ENCODE measurements around the gene KCTD3. TPM values are rescaled to one million over a fixed set of nuclear protein-coding genes. Genes with fewer than 3 reads are reported as not detected.

The KCTD3 gene
- total RNA-seq, 1 experiment from 2014 or later = 39.3 TPM

DNA sequence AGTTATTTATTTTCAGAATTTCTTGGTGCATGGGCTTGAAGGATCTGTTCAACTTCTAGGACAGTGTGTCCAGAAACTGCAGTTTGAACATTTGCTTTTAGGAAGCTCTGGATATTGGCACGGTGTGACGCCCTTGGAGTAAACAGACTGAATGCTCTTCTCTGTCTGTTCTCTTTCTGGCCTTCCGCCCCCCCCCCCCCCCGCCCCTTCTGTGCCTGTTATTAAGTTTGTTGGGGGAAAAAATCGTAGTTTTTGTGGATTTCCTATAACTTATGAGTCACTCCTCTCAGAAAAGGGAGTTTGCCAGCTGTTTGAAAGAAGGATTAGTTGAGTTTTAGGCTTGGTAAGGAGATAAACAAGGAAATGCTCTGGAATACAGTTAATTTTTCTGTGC lies 1.2 kb downstream of the KCTD3 start:
- Histone ChIP-seq H2AK5ac (ENCODE audit: insufficient read length, low read length) (no peak overlapping the region), H4K20me1 (ENCODE audit: control insufficient read depth, insufficient read depth, insufficient read length) (no peaks in the 10 kb centered on the region), H3K4ac (ENCODE audit: low read depth, low read length) (no peak overlapping the region), H2BK15ac (ENCODE audit: low read depth, low read length) (no peak overlapping the region), H2BK20ac (ENCODE audit: low read depth, low read length, poor library complexity, severe bottlenecking) (no peak overlapping the region), H3K18ac (ENCODE audit: insufficient read length, low read depth, low read length) (no peak overlapping the region), H3K23ac (ENCODE audit: insufficient read length, low read depth, low read length) (no peak overlapping the region), H2AFZ (ENCODE audit: low read length) (no peak overlapping the region), H3K79me1 (ENCODE audit: insufficient read depth, low read depth, low read length, poor library complexity, severe bottlenecking) (no peaks in the 10 kb centered on the region), H3K23me2 (ENCODE audit: insufficient read length, low read depth, low read length, poor library complexity, severe bottlenecking) (peaks cover 6% of the 10 kb centered on the region), H3K9me3 (ENCODE audit: control insufficient read depth, low read depth, low read length) (no peaks in the 10 kb centered on the region), H3T11ph (ENCODE audit: low read length) (no peak overlapping the region), H4K91ac (ENCODE audit: insufficient read length, low read depth, low read length) (no peak overlapping the region), H3K4me1 (ENCODE audit: insufficient read depth, low read length) (no peaks in the 10 kb centered on the region), H3K14ac (ENCODE audit: insufficient read depth, low read length) (no peak overlapping the region), H4K5ac (ENCODE audit: insufficient read length, low read depth, low read length) (no peak overlapping the region), H3K79me2 (ENCODE audit: insufficient read depth, low read length) (peaks cover 35% of the 10 kb centered on the region; the same call in 1 of the 2 replicates), H3K56ac (ENCODE audit: insufficient read length, low read depth, low read length) (no peak overlapping the region), H3K27me3 (ENCODE audit: insufficient read depth, low read length) (no peaks in the 10 kb centered on the region), H3K4me2 (ENCODE audit: insufficient read depth, insufficient read length, low read length) (peak overlapping the region; percentile 68), H2BK12ac (ENCODE audit: insufficient read length, low read depth, low read length) (no peak overlapping the region), H3K9ac (ENCODE audit: extremely low read depth, insufficient read length, low read length) (peak overlapping the region; percentile 77), H4K8ac (replicated peaks; ENCODE audit: insufficient read length, low read depth, low read length) (no peak overlapping the region), H2BK5ac (ENCODE audit: insufficient read length, low read length) (no peak overlapping the region), H2BK120ac (ENCODE audit: low read depth, low read length, poor library complexity, severe bottlenecking) (no peak overlapping the region), H3K27ac (ENCODE audit: insufficient read length, low read depth, low read length) (no peak overlapping the region)
- H3K9me3 Mint-ChIP-seq = no peaks in the 10 kb centered on the region
- peak overlapping the region; percentile 97 to 98 (median 97) for H3K27ac Mint-ChIP-seq
- no peaks in the 10 kb centered on the region for H3K27me3 Mint-ChIP-seq (ENCODE audit: low read depth)
- peak overlapping the region; percentile 97 to 99 for H3K4me3 Mint-ChIP-seq
- no peaks in the 10 kb centered on the region; a peak in 2 of 7 replicates for H3K36me3 Mint-ChIP-seq (ENCODE audit: insufficient read depth in 1 of 3, low read depth in 3 of 3)
- no peak for TF ChIP-seq CTCF (conservative IDR thresholded peaks at IDR 0.05)
- H3K4me1 Mint-ChIP-seq = peaks cover 26 to 41% of the 10 kb centered on the region in 2 experiments
- no CpG with 5 or more reads among the region's 5 CpGs for WGBS (ENCODE audit: extremely low coverage, insufficient read length, low lambda C conversion rate)
- no peak for DNase-seq

All from H9 (cell line).